ENCODE results near the gene ST6GALNAC4. TPM values are rescaled to one million over a fixed set of nuclear protein-coding genes. Genes with fewer than 3 reads are reported as not detected.

The ST6GALNAC4 gene
- total RNA-seq, 1 donor from 2014 or later = 23.5 TPM

- peaks cover 12 to 37% (median 25%) of the 10 kb centered on the region in 3 donors for H3K4me1 ChIP-seq (ENCODE audit: control insufficient read depth in 3 of 3, insufficient read depth in 3 of 3, low read length in 3 of 3)
- no peak overlapping the region for H3K27ac ChIP-seq (ENCODE audit: low read depth, low read length)
- H3K9ac ChIP-seq (ENCODE audit: low read depth in 1 of 3, low read length in 3 of 3) = peak overlapping the region in 1 of 3 donors; percentile 45
- no peaks in the 10 kb centered on the region for H3K27me3 ChIP-seq (ENCODE audit: control insufficient read depth in 3 of 3, insufficient read depth in 3 of 3, low read length in 3 of 3)
- H3K4me3 ChIP-seq (ENCODE audit: low read length in 3 of 3) = no peak overlapping the region
- H3K9me3 ChIP-seq (ENCODE audit: control insufficient read depth in 3 of 3, low read length in 3 of 3) = no peaks in the 10 kb centered on the region
- H3K36me3 ChIP-seq (ENCODE audit: control insufficient read depth in 3 of 3, insufficient read depth in 3 of 3, low read length in 3 of 3) = peaks cover 12 to 15% (median 13%) of the 10 kb centered on the region in 3 donors
Observed at GRCh38 chr9:127947841-127948710, 31.2 kb upstream of the ST6GALNAC4 start.

- no peaks in the 10 kb centered on the region for H3K9me3 ChIP-seq (ENCODE audit: control insufficient read depth in 3 of 3, low read length in 3 of 3)
- H3K9ac ChIP-seq (ENCODE audit: low read depth in 1 of 3, low read length in 3 of 3) = peak overlapping the region in 1 of 3 donors; percentile 16
- no peak overlapping the region for H3K4me3 ChIP-seq (ENCODE audit: low read length in 3 of 3)
- peaks cover 22 to 45% (median 29%) of the 10 kb centered on the region in 3 donors for H3K4me1 ChIP-seq (ENCODE audit: control insufficient read depth in 3 of 3, insufficient read depth in 3 of 3, low read length in 3 of 3)
- peaks cover 12 to 15% (median 13%) of the 10 kb centered on the region in 3 donors for H3K36me3 ChIP-seq (ENCODE audit: control insufficient read depth in 3 of 3, insufficient read depth in 3 of 3, low read length in 3 of 3)
- H3K27me3 ChIP-seq (ENCODE audit: control insufficient read depth in 3 of 3, insufficient read depth in 3 of 3, low read length in 3 of 3) = no peaks in the 10 kb centered on the region
- H3K27ac ChIP-seq (ENCODE audit: low read depth, low read length) = no peak overlapping the region
Observed at GRCh38 chr9:127946728-127947127, 29.9 kb upstream of the ST6GALNAC4 start.

- Histone ChIP-seq H3K9me3 (ENCODE audit: control insufficient read depth in 3 of 3, low read length in 3 of 3) (no peaks in the 10 kb centered on the region), H3K27me3 (ENCODE audit: control insufficient read depth in 3 of 3, insufficient read depth in 3 of 3, low read length in 3 of 3) (no peaks in the 10 kb centered on the region), H3K36me3 (ENCODE audit: control insufficient read depth in 3 of 3, insufficient read depth in 3 of 3, low read length in 3 of 3) (peaks cover 12 to 15% (median 13%) of the 10 kb centered on the region in 3 donors), H3K4me1 (ENCODE audit: control insufficient read depth in 3 of 3, insufficient read depth in 3 of 3, low read length in 3 of 3) (peaks cover 20 to 43% (median 26%) of the 10 kb centered on the region in 3 donors), H3K4me3 (ENCODE audit: low read length in 3 of 3) (no peak overlapping the region), H3K9ac (ENCODE audit: low read depth in 1 of 3, low read length in 3 of 3) (peak overlapping the region in 1 of 3 donors; percentile 16), H3K27ac (ENCODE audit: low read depth, low read length) (no peak overlapping the region)
Observed at GRCh38 chr9:127945942-127946341, 29.1 kb upstream of the ST6GALNAC4 start.

- peaks cover 12 to 15% (median 13%) of the 10 kb centered on the region in 3 donors for H3K36me3 ChIP-seq (ENCODE audit: control insufficient read depth in 3 of 3, insufficient read depth in 3 of 3, low read length in 3 of 3)
- H3K4me3 ChIP-seq (ENCODE audit: low read length in 3 of 3) = no peak overlapping the region
- peaks cover 19 to 37% (median 20%) of the 10 kb centered on the region in 3 donors for H3K4me1 ChIP-seq (ENCODE audit: control insufficient read depth in 3 of 3, insufficient read depth in 3 of 3, low read length in 3 of 3)
- H3K27ac ChIP-seq (ENCODE audit: low read depth, low read length) = no peak overlapping the region
- H3K9ac ChIP-seq (ENCODE audit: low read depth in 1 of 3, low read length in 3 of 3) = no peak overlapping the region
- H3K27me3 ChIP-seq (ENCODE audit: control insufficient read depth in 3 of 3, insufficient read depth in 3 of 3, low read length in 3 of 3) = no peaks in the 10 kb centered on the region
- no peaks in the 10 kb centered on the region for H3K9me3 ChIP-seq (ENCODE audit: control insufficient read depth in 3 of 3, low read length in 3 of 3)
Observed at GRCh38 chr9:127945338-127945737, 28.5 kb upstream of the ST6GALNAC4 start.

- H3K4me1 ChIP-seq (ENCODE audit: control insufficient read depth in 3 of 3, insufficient read depth in 3 of 3, low read length in 3 of 3) = peaks cover 14 to 31% (median 16%) of the 10 kb centered on the region in 3 donors
- no peak overlapping the region for H3K4me3 ChIP-seq (ENCODE audit: low read length in 3 of 3)
- H3K27ac ChIP-seq (ENCODE audit: low read depth, low read length) = no peak overlapping the region
- H3K9me3 ChIP-seq (ENCODE audit: control insufficient read depth in 3 of 3, low read length in 3 of 3) = no peaks in the 10 kb centered on the region
- no peak overlapping the region for H3K9ac ChIP-seq (ENCODE audit: low read depth in 1 of 3, low read length in 3 of 3)
- H3K27me3 ChIP-seq (ENCODE audit: control insufficient read depth in 3 of 3, insufficient read depth in 3 of 3, low read length in 3 of 3) = no peaks in the 10 kb centered on the region
- peaks cover 12 to 15% (median 13%) of the 10 kb centered on the region in 3 donors for H3K36me3 ChIP-seq (ENCODE audit: control insufficient read depth in 3 of 3, insufficient read depth in 3 of 3, low read length in 3 of 3)
Observed at GRCh38 chr9:127944586-127945218, 27.9 kb upstream of the ST6GALNAC4 start.

- Histone ChIP-seq H3K27me3 (ENCODE audit: control insufficient read depth in 3 of 3, insufficient read depth in 3 of 3, low read length in 3 of 3) (no peaks in the 10 kb centered on the region), H3K9ac (ENCODE audit: low read depth in 1 of 3, low read length in 3 of 3) (peak overlapping the region in 1 of 3 donors; percentile 16), H3K9me3 (ENCODE audit: control insufficient read depth in 3 of 3, low read length in 3 of 3) (no peaks in the 10 kb centered on the region), H3K4me1 (ENCODE audit: control insufficient read depth in 3 of 3, insufficient read depth in 3 of 3, low read length in 3 of 3) (peaks cover 10 to 26% (median 16%) of the 10 kb centered on the region in 3 donors), H3K27ac (ENCODE audit: low read depth, low read length) (no peak overlapping the region), H3K36me3 (ENCODE audit: control insufficient read depth in 3 of 3, insufficient read depth in 3 of 3, low read length in 3 of 3) (peaks cover 12 to 15% (median 13%) of the 10 kb centered on the region in 3 donors), H3K4me3 (ENCODE audit: low read length in 3 of 3) (no peak overlapping the region)
Observed at GRCh38 chr9:127943731-127944144, 26.9 kb upstream of the ST6GALNAC4 start.

- H3K27me3 ChIP-seq (ENCODE audit: control insufficient read depth in 3 of 3, insufficient read depth in 3 of 3, low read length in 3 of 3) = no peaks in the 10 kb centered on the region
- no peak overlapping the region for H3K27ac ChIP-seq (ENCODE audit: low read depth, low read length)
- H3K9ac ChIP-seq (ENCODE audit: low read depth in 1 of 3, low read length in 3 of 3) = peak overlapping the region in 1 of 3 donors; percentile 6
- H3K4me3 ChIP-seq (ENCODE audit: low read length in 3 of 3) = no peak overlapping the region
- H3K9me3 ChIP-seq (ENCODE audit: control insufficient read depth in 3 of 3, low read length in 3 of 3) = no peaks in the 10 kb centered on the region
- peaks cover 10 to 15% (median 13%) of the 10 kb centered on the region in 3 donors for H3K36me3 ChIP-seq (ENCODE audit: control insufficient read depth in 3 of 3, insufficient read depth in 3 of 3, low read length in 3 of 3)
- H3K4me1 ChIP-seq (ENCODE audit: control insufficient read depth in 3 of 3, insufficient read depth in 3 of 3, low read length in 3 of 3) = peaks cover 11 to 31% (median 19%) of the 10 kb centered on the region in 3 donors
Observed at GRCh38 chr9:127943011-127943662, 26.3 kb upstream of the ST6GALNAC4 start.

- H3K27ac ChIP-seq (ENCODE audit: low read depth, low read length) = no peak overlapping the region
- H3K4me1 ChIP-seq (ENCODE audit: control insufficient read depth in 3 of 3, insufficient read depth in 3 of 3, low read length in 3 of 3) = peaks cover 16 to 38% (median 24%) of the 10 kb centered on the region in 3 donors
- H3K36me3 ChIP-seq (ENCODE audit: control insufficient read depth in 3 of 3, insufficient read depth in 3 of 3, low read length in 3 of 3) = peaks cover 7 to 15% (median 13%) of the 10 kb centered on the region in 3 donors
- H3K9ac ChIP-seq (ENCODE audit: low read depth in 1 of 3, low read length in 3 of 3) = peak overlapping the region in 1 of 3 donors; percentile 50
- no peaks in the 10 kb centered on the region for H3K9me3 ChIP-seq (ENCODE audit: control insufficient read depth in 3 of 3, low read length in 3 of 3)
- no peaks in the 10 kb centered on the region for H3K27me3 ChIP-seq (ENCODE audit: control insufficient read depth in 3 of 3, insufficient read depth in 3 of 3, low read length in 3 of 3)
- no peak overlapping the region for H3K4me3 ChIP-seq (ENCODE audit: low read length in 3 of 3)
Observed at GRCh38 chr9:127942216-127943010, 25.6 kb upstream of the ST6GALNAC4 start.

GRCh38 chr9:127941961-127942215 lies 25.0 kb upstream of the ST6GALNAC4 start:
- Histone ChIP-seq H3K4me1 (ENCODE audit: control insufficient read depth in 3 of 3, insufficient read depth in 3 of 3, low read length in 3 of 3) (peaks cover 21 to 43% (median 28%) of the 10 kb centered on the region in 3 donors), H3K9me3 (ENCODE audit: control insufficient read depth in 3 of 3, low read length in 3 of 3) (no peaks in the 10 kb centered on the region), H3K9ac (ENCODE audit: low read depth in 1 of 3, low read length in 3 of 3) (peak overlapping the region in 2 of 3 donors; percentile 20 to 50), H3K27me3 (ENCODE audit: control insufficient read depth in 3 of 3, insufficient read depth in 3 of 3, low read length in 3 of 3) (no peaks in the 10 kb centered on the region), H3K27ac (ENCODE audit: low read depth, low read length) (no peak overlapping the region), H3K36me3 (ENCODE audit: control insufficient read depth in 3 of 3, insufficient read depth in 3 of 3, low read length in 3 of 3) (peaks cover 7 to 15% (median 13%) of the 10 kb centered on the region in 3 donors), H3K4me3 (ENCODE audit: low read length in 3 of 3) (no peak overlapping the region)
